K562 (cell line): ENCODE results near the gene SRD5A1. TPM values are rescaled to one million over a fixed set of nuclear protein-coding genes. Genes with fewer than 3 reads are reported as not detected.

Experiments
- CREB1 ChIP-seq, 2 experiments: sonication (generic) in 1 of 2; formaldehyde crosslinking in 1 of 2; IDR thresholded peaks; 2 replicates each; pipeline versions ENCODE4 v1.6.1 to v1.8.0; 2012 to 2022; ENCODE audit warnings: inconsistent platforms in 1 of 2, mild to moderate bottlenecking in 1 of 2, missing genetic modification reagents in 1 of 2, moderate library complexity in 1 of 2
- DMBX1 ChIP-seq: fragments of 250-450 bp; sonication (Bioruptor Pico); IDR thresholded peaks from 2 replicates; pipeline ENCODE4 v1.8.0; 2022; ENCODE audit warnings: inconsistent platforms, mild to moderate bottlenecking, moderate library complexity, borderline replicate concordance
- ESRRA ChIP-seq: fragments of 450-650 bp; IDR thresholded peaks from 2 replicates; pipeline ENCODE4 v1.6.1; 2014; ENCODE audit warnings: low read depth, mild to moderate bottlenecking, moderate library complexity, borderline replicate concordance
- FIP1L1 ChIP-seq: fragments of 200-400 bp; formaldehyde crosslinking; IDR thresholded peaks from 2 replicates; pipeline ENCODE4 v1.6.1; 2018; ENCODE audit warnings: mild to moderate bottlenecking, low read depth, low read length; ENCODE audit not compliant: poor library complexity, severe bottlenecking
- ZNF224 ChIP-seq: sonication (generic); formaldehyde crosslinking; IDR thresholded peaks from 2 replicates; pipeline ENCODE4 v1.8.0; 2022; ENCODE audit warnings: mild to moderate bottlenecking, missing genetic modification reagents
- ZNF3 ChIP-seq: fragments of 250-450 bp; sonication (Bioruptor Pico); IDR thresholded peaks from 2 replicates; pipeline ENCODE4 v1.5.0; 2021; ENCODE audit warnings: mild to moderate bottlenecking, moderate library complexity
- polyA plus RNA-seq, 8 experiments: library from polyadenylated mRNA; depleted of rRNA in 4 of 8; stranded (reverse) in 5 of 8; unstranded in 3 of 8; fragments of >200 nt; fragmentation: Nextera tagmentation in 2 of 8; fragmentation: Illumina TruSeq in 1 of 8; extraction: Ambion mirVana in 2 of 8; extraction: Trizol in 1 of 8; gene quantifications; 2 replicates each; pipeline versions ENCODE4 v1.2.1 to v1.2.3, GENCODE V29; 2011 to 2014; ENCODE audit warnings: inconsistent platforms in 1 of 8, missing spikeins in 1 of 8
- total RNA-seq, 7 experiments: library from RNA; depleted of rRNA in 6 of 7; stranded (reverse); fragments of >200 nt in 6 of 7; fragmentation: Illumina TruSeq in 2 of 7; extraction: Trizol in 2 of 7; gene quantifications; 2 replicates each; pipeline versions ENCODE4 v1.2.1 to v1.2.3, GENCODE V29; 2011 to 2021; ENCODE audit warnings: low replicate concordance in 1 of 7
- TF ChIP-seq, protein P1 (sequence below): fragments of 450-650 bp; formaldehyde crosslinking; conservative IDR thresholded peaks from 2 replicates; pipeline ENCODE4 v1.4.0; 2022; ENCODE audit warnings: mild to moderate bottlenecking, missing genetic modification characterization
- TF ChIP-seq, protein P2 (sequence below), 2 experiments: fragments of 450-650 bp in 1 of 2; sonication (generic) in 1 of 2; formaldehyde crosslinking; conservative IDR thresholded peaks; 2 replicates each; pipeline versions ENCODE4 v1.4.0 to v1.8.1; 2020 to 2022; ENCODE audit warnings: mild to moderate bottlenecking in 1 of 2, missing genetic modification reagents in 1 of 2
- TF ChIP-seq, protein P3 (sequence below): sonication (generic); formaldehyde crosslinking; IDR thresholded peaks from 2 replicates; pipeline ENCODE4 v1.5.0; 2020; ENCODE audit warnings: missing genetic modification reagents
- TF ChIP-seq, protein P4 (sequence below), 2 experiments: fragments of 450-650 bp; formaldehyde crosslinking in 1 of 2; IDR thresholded peaks; 2 replicates each; pipeline versions ENCODE4 v1.4.0 to v1.6.1; 2014 to 2020; ENCODE audit warnings: mild to moderate bottlenecking in 2 of 2, borderline replicate concordance in 1 of 2, low read depth in 1 of 2
- TF ChIP-seq, protein P5 (sequence below): fragments of 200-800 bp; sonication (Bioruptor generic); IDR thresholded peaks from 2 replicates; pipeline ENCODE4 v1.6.1; 2017; ENCODE audit warnings: missing genetic modification characterization, missing compliant biosample characterization

Gene SRD5A1
- total and polyA plus RNA-seq, 9 of the 15 experiments (the other 6 are each of a cell fraction or from before 2014, with no cell fraction given) = 1.3 to 22.6 (median 8.1) TPM

DNA sequence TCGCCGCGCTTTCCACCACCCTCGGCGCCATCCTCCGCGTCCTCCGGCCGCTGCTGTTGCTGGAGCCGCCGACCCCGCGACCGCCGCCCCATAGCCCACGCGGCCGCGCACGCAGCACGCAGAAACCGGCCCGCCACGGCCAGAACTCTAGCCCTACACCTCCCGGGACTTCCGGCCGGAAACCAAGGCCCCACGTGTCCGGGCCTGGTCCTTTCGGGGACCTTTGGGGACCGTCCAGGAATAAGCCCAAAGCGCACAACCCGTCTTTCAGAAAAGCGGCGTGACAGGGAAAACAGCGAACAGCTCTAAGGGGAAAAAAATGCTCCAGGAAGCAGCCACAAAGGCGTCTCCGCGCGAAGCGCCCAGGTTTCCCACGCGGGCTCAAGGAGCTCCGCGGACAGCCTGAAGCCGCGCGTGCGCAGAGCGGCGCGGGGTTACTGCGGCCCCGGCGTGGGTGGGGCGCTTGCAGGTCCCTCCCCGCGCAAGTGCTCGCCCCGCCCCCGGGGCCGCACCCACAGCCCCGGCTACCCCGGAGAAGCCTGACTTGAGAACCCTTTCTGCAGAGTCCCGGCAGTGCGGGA, at the start of gene SRD5A1, which contains the start of gene NSUN2 (continued):
- TF ChIP-seq, protein P1, sequence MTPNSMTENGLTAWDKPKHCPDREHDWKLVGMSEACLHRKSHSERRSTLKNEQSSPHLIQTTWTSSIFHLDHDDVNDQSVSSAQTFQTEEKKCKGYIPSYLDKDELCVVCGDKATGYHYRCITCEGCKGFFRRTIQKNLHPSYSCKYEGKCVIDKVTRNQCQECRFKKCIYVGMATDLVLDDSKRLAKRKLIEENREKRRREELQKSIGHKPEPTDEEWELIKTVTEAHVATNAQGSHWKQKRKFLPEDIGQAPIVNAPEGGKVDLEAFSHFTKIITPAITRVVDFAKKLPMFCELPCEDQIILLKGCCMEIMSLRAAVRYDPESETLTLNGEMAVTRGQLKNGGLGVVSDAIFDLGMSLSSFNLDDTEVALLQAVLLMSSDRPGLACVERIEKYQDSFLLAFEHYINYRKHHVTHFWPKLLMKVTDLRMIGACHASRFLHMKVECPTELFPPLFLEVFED (CRISPR knock-in tag) = 0 out of 2 replicates have a peak, but pooled peaks have one; percentile 18
- TF ChIP-seq ESRRA (0 out of 2 replicates have a peak, but pooled peaks have one; percentile 43), ZNF3 (no peak), CREB1 (IDR thresholded peaks at IDR 0.05) (0 out of 2 replicates have a peak, but pooled peaks have one; percentile 42), CREB1 (CRISPR knock-in tag; IDR thresholded peaks at IDR 0.05) (no peak), DMBX1 (CRISPR knock-in tag) (no peak), FIP1L1 (peak; percentile 70), ZNF224 (CRISPR knock-in tag) (0 out of 2 replicates have a peak, but pooled peaks have one; percentile 52)
- TF ChIP-seq, protein P2, sequence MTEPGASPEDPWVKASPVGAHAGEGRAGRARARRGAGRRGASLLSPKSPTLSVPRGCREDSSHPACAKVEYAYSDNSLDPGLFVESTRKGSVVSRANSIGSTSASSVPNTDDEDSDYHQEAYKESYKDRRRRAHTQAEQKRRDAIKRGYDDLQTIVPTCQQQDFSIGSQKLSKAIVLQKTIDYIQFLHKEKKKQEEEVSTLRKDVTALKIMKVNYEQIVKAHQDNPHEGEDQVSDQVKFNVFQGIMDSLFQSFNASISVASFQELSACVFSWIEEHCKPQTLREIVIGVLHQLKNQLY (CRISPR knock-in tag; conservative IDR thresholded peaks at IDR 0.05) = no peak
- TF ChIP-seq, protein P3, sequence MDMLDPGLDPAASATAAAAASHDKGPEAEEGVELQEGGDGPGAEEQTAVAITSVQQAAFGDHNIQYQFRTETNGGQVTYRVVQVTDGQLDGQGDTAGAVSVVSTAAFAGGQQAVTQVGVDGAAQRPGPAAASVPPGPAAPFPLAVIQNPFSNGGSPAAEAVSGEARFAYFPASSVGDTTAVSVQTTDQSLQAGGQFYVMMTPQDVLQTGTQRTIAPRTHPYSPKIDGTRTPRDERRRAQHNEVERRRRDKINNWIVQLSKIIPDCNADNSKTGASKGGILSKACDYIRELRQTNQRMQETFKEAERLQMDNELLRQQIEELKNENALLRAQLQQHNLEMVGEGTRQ (CRISPR knock-in tag) = peak; percentile 96
- TF ChIP-seq, protein P4, sequence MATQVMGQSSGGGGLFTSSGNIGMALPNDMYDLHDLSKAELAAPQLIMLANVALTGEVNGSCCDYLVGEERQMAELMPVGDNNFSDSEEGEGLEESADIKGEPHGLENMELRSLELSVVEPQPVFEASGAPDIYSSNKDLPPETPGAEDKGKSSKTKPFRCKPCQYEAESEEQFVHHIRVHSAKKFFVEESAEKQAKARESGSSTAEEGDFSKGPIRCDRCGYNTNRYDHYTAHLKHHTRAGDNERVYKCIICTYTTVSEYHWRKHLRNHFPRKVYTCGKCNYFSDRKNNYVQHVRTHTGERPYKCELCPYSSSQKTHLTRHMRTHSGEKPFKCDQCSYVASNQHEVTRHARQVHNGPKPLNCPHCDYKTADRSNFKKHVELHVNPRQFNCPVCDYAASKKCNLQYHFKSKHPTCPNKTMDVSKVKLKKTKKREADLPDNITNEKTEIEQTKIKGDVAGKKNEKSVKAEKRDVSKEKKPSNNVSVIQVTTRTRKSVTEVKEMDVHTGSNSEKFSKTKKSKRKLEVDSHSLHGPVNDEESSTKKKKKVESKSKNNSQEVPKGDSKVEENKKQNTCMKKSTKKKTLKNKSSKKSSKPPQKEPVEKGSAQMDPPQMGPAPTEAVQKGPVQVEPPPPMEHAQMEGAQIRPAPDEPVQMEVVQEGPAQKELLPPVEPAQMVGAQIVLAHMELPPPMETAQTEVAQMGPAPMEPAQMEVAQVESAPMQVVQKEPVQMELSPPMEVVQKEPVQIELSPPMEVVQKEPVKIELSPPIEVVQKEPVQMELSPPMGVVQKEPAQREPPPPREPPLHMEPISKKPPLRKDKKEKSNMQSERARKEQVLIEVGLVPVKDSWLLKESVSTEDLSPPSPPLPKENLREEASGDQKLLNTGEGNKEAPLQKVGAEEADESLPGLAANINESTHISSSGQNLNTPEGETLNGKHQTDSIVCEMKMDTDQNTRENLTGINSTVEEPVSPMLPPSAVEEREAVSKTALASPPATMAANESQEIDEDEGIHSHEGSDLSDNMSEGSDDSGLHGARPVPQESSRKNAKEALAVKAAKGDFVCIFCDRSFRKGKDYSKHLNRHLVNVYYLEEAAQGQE (IDR thresholded peaks at IDR 0.05; ENCODE audit: borderline replicate concordance) = peak; percentile 46
- TF ChIP-seq, protein P4 (CRISPR knock-in tag; IDR thresholded peaks at IDR 0.05; ENCODE audit: low read depth) = peak; percentile 65
- TF ChIP-seq, protein P5, sequence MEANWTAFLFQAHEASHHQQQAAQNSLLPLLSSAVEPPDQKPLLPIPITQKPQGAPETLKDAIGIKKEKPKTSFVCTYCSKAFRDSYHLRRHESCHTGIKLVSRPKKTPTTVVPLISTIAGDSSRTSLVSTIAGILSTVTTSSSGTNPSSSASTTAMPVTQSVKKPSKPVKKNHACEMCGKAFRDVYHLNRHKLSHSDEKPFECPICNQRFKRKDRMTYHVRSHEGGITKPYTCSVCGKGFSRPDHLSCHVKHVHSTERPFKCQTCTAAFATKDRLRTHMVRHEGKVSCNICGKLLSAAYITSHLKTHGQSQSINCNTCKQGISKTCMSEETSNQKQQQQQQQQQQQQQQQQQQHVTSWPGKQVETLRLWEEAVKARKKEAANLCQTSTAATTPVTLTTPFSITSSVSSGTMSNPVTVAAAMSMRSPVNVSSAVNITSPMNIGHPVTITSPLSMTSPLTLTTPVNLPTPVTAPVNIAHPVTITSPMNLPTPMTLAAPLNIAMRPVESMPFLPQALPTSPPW = peak; percentile 29; the same call in 1 of the 2 replicates
